NOMO-1 treated with DMSO at 0.1 percent for 48 hours (cell line): ENCODE measurements around the gene ACP1.

Experiments
- DNase-seq: peaks from one replicate; lab custom pipeline; 2025; ENCODE audit not compliant: unreplicated experiment; lab: John Stamatoyannopoulos, UW

The ACP1 gene

DNA sequence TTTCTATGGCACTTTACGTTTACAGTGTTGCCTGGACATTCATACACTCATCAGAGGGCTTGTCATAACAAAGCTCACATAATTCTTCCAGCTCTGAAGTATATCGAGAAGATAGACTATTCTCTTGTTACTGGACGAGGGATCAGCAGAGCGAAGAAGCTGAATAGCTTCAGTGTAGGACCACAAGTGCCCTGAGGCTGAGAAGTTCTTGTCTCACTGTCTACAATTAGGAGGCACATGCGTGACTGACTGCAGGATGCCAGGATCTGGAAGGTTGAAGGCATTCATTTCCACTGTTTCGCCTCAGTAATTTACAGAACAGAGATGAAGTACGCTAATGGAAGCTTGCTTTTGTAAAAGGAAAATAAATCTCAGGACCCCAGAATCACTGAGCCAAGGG is 10.5 kb upstream of the ACP1 start:
- DNase-seq: no peak

- no peak for DNase-seq
These were observed 9.6 kb upstream of the ACP1 start for GRCh38 chr2:255195-255594.

DNA sequence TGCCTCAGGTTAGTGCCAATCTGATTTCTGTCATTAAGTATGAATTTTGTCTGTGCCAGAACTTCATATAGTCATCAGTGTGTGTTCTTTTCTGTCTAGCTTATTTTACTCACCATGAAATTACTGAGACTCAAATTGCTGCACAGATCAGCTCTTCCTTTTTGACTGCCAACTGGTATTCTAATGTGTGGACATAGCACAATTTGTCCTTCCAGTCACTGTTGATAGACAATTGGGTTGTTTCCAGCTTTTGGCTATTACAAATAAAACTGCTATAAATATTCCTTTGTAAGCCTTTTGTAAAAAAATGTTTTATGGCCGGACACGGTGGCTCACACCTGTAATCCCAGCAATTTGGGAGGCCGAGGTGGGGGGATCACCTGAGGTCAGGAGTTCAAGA is 8.7 kb upstream of the ACP1 start:
- no peak for DNase-seq

DNA sequence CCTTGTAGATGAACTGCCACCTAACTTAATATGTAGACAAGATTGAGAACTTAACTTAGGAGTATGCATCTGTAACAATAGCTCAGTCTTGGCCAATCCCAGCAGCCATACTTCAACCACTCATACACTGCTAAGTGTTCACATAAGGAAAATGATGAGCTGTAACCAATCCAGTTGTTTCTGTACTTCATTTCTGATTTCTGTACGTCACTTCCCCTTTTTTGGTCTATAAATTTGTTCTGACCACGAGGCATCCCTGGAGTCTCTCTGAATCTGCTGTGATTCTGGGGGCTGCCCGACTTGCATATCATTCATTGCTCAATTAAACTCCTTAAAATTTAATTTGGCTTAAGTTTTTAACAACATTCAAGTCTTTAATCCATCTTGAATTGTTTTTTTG is 7.3 kb upstream of the ACP1 start:
- no peak for DNase-seq

DNA sequence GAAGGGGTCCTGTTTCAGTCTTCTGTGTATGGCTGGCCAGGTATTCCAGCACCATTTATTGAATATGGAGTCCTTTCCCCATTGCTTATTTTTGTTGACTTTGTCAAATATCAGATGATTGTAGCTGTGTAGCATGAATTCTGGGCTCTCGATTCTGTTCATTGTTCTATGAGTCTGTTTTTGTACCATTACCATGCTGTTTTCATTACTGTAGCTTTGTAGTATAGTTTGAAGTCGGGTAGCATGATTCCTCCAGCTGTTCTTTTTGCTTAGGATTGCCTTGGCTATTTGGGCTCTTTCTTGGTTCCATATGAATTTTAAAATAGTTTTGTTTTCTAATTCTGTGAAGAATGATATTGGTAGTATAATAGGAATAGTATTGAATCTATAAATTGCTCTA is 6.9 kb upstream of the ACP1 start:
- no peak for DNase-seq

DNA sequence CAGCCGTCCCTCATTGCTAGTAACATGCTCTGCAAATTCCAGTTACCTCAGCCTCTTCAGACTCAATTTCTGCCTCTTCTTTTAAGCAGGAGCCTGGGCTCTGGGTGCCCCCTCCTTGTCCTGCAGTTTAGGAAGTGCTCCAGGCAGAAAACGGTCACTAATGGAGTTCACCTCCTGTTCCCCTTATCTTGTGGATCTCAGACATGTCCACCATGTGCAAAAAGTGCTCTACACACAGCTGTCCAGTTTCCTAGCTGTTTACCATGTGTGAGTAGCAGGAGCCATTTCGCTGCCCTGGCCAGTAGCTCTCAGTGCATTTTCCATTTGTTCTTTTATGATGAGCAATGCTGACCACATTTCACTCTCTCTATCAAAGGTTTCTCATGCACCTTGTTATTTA is 5.8 kb upstream of the ACP1 start:
- no peak for DNase-seq

DNA sequence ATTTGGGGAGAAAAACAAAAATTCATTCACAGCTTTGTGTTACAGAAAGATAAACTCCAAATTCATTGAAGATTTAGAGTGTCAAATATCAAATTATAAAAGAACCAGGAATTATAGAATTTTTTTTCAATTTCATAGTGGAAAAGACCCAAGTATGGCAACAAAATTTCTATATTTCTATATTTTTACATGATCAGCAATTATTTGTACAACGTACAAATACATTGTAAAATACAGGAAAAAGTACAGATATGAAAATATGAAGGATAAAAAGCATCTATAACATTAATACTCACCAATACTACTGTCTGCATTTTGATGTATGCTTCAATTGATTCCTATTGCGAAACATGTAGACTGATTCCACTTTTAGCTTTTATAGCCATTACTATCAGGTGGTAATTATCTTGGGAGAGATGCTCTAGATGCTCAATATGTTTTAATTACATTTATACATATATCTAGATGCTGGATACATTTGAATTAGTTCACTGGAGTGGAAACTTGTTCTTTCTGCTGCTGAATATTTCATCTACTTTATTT is 4.9 kb upstream of the ACP1 start:
- DNase-seq: no peak

DNA sequence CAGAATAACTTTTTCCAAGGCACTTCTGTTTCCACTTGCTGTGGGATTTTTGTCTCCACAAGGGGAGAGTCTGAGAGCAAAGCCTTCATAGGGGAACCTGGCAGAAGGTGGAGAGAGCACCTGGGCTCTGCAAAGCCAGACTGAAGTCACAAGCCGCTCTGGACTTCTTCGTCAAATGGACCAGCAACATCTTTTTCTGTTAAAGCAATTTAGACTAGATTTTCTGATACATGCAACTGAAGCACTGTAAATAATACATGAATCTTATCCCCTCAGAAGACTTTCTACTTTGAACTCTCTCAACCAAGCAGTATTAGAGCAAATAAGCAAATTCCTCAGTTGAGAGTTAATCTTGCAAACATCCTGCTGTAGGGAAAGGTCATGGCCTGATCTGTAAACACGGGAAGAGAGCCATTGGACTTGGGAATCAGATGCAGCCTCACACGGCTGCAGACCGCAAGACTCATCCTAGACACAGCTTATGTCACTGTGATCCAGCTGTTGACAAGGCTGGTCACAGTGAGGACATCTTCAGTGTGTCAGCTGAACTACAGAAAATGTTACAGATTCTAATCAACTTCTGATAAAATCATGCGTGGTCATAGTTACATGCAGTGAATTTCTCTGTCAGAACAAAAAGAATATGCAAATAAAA is 4.1 kb upstream of the ACP1 start:
- DNase-seq: no peak

DNA sequence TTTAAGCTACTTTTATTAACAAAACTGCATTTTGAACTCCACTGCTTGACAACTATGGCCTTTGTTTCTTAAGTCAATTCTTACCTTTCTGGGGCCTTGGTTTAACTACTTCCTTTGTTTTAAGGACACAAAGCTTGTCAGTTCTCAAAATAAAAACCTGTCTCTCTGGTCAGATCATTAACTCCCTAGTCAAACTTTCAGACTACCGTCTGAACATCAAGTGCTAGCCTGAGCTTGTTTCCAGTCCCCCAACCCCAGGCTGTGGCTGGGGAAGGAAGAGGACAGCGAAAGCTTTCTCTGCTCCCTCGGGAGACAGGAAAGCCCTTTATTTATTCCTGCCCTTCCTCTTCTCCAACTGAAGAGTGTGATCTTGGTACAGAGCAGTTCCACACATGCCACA is 2.6 kb upstream of the ACP1 start:
- no peak for DNase-seq

GRCh38 chr2:263022-263738 is 1.6 kb upstream of the ACP1 start:
- DNase-seq: no peak

DNA sequence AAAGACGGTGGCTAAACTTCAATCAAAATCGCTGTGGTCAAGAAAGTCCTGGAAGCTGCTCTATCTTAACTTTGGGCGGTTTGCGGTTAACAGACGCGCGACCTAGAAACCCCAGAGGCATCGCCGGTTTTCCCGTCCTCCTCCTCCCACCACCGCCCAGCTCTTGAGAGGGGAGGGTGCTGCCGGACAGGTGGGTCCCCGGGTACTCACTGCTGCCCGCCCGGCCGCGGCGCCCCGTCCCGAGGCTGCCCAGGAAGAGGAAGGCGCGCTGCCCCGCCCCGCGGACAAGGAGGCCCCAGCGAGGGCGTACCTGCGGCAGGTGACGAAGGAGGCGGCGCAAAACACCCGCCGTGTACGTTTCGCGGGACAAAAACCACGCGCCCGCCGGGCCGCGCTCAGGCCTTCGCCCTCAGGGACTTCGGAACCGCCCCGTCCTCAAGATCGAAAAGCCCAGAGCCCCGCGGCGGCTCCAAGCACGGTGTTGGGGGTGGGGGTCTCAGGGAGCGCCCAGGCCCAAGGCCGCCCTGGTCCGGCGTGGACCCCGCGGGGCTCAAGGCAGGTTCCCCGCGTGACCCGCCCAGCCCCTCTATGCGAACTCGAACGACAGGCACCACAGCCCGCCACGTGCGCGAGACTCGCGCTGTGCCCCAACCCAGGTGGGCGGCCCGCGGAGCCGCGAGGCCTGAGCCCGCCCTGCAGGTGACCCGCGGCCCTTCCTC is 814 bp upstream of the ACP1 start, which contains the start of gene SH3YL1:
Gene SH3YL1 (minus strand): TSS at position 259 of the 719 bp plus-strand sequence. CDS start 48 bp downstream, at position 211.
- DNase-seq: no peak

- no peak for DNase-seq
These were observed 3.6 kb downstream of the ACP1 start for GRCh38 chr2:268323-268722.

DNA sequence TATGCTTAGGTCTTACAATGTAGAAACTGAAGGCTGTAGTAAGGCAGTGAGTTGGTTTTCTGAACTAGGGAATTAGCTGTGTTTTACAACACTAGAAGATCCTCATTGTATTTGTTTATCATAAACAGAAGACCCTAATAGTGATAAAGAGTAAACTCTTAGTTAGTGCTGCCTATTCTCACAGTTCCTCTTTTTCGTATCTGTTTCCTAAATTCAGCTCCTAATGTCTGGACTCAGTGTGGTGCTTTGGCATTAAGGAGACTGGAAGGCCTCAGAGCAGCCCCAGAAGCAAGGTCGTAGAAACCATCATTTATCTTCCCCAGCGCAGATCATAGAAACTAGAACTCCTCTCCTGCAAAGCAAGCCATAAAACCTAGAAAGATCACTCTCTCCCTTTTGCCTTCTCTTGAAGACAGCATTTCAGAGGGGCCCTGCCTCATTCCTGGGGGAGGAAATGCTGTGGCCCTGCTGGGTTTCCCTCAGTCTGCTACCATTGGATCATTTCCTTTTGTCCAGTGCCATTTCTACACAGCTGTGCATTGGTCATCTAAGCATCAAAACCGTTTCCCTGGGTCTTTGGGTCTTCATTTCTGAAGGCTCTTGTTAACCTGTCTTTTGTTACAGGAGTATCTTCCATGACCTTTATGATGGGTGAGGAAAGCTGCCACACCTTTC is 4.7 kb downstream of the ACP1 start:
- no peak for DNase-seq

- DNase-seq: no peak
These were observed 6.1 kb downstream of the ACP1 start for GRCh38 chr2:270861-271260.

DNA sequence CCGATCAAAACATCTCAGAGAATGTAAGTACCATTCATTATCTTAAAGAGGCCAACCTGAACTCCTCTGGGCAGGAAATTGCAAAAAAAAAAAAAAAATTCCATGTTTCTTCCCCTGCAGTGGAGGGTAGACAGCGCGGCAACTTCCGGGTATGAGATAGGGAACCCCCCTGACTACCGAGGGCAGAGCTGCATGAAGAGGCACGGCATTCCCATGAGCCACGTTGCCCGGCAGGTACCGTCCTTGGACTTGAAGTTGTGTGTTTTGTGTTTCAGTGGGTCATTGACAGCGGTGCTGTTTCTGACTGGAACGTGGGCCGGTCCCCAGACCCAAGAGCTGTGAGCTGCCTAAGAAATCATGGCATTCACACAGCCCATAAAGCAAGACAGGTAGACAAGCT is 7.2 kb downstream of the ACP1 start:
- no peak for DNase-seq

- DNase-seq: no peak
These were observed 8.6 kb downstream of the ACP1 start for GRCh38 chr2:273333-273732.

- no peak for DNase-seq
These were observed 9.8 kb downstream of the ACP1 start for GRCh38 chr2:274503-274902.

DNA sequence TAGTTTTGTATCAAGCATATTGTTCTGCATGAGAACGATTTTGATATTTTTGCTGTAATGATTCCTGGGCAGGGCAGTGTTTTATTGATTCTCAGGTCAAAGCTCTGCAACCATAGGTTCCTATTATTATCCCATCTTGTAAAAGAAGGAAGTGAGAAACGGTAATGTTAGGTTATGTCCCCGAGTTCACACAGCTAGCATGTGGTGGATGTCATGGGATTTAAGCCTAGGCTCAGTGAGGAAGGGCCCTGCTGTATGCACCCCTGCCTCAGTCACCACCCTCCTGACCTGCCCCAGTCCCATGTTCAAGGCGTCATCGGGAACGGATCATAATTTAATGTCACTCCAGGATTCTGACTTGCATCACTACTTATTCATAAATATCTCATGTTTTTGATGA is 10.7 kb downstream of the ACP1 start:
- DNase-seq: peak; percentile 76

GRCh38 chr2:278312-278926 is 13.7 kb downstream of the ACP1 start:
- no peak for DNase-seq

GRCh38 chr2:278927-279320 is 14.2 kb downstream of the ACP1 start:
- DNase-seq: no peak

DNA sequence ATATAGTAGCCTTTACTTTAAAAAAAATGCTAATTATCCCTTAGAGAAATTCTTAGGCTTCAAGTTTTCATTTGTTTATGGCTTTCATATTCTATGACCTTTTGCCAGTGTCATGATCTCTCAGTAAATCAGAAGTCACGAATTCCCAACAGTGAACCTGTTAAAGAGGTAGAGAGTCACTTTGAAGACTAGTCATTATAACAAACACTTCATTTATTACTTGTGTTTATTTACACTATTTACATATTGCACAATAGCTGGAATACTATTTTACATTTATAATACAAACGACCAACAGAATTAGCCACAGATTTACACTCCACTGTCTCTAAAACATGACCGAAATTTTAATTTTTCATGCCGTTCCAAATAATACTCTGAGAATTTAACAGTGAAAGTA is 14.6 kb downstream of the ACP1 start:
- DNase-seq: no peak
